ENCODE measurements around the gene CASZ1. TPM values are rescaled to one million over a fixed set of nuclear protein-coding genes. Genes with fewer than 3 reads are reported as not detected.

Gene CASZ1
- total and polyA plus RNA-seq, 2 donors from 2014 or later = 10.1 to 33.0 TPM

DNA sequence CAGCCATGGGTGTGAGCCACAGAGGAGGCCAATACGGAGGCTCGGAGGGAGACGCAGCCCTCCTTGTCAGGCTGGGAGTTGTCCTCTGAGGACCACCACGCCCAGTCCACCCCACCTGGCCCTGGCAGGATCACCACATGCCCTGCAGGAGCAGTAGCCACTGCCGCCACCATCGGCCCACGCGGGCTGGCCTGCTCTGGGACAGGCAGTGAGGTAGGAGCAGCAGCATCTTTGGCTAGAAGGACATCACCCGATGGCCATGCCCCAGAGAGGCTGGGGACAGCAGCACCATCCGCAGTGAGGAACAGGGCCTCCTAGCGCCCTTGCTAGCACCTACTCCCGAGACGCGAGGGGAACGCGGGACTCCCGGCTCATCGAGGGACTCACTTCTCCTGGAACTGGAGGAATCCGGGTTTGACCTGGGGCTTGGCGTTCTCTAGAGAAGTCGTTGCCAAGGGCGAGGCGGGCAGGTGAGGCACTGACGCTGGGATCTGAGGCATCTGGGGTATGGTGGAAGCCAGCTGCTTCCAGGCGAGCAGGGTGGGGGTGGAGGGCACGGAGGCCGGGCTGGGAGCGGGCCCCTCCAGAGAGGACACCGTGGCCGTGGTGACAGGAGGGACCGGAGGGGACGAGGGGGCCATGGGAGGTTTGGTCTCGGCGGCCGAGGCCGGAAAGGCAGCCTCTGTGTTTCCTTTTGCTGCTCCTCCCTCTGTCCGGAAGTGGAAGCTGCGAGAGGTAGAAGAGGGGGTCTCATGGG is 148.9 kb downstream of the CASZ1 start:
- TF ChIP-seq, protein P1, sequence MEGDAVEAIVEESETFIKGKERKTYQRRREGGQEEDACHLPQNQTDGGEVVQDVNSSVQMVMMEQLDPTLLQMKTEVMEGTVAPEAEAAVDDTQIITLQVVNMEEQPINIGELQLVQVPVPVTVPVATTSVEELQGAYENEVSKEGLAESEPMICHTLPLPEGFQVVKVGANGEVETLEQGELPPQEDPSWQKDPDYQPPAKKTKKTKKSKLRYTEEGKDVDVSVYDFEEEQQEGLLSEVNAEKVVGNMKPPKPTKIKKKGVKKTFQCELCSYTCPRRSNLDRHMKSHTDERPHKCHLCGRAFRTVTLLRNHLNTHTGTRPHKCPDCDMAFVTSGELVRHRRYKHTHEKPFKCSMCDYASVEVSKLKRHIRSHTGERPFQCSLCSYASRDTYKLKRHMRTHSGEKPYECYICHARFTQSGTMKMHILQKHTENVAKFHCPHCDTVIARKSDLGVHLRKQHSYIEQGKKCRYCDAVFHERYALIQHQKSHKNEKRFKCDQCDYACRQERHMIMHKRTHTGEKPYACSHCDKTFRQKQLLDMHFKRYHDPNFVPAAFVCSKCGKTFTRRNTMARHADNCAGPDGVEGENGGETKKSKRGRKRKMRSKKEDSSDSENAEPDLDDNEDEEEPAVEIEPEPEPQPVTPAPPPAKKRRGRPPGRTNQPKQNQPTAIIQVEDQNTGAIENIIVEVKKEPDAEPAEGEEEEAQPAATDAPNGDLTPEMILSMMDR (IDR thresholded peaks at IDR 0.05; ENCODE audit: borderline replicate concordance, extremely low read depth, insufficient read depth) = no peak
- Histone ChIP-seq H3K4me3 (ENCODE audit: low read length in 3 of 3) (no peak overlapping the region), H3K9me3 (ENCODE audit: control insufficient read depth in 2 of 3, insufficient read depth in 1 of 3, low read length in 3 of 3) (no peaks in the 10 kb centered on the region), H3K27me3 (ENCODE audit: control insufficient read depth, insufficient read depth, low read length) (no peaks in the 10 kb centered on the region), H3K9ac (ENCODE audit: low read length in 3 of 3) (no peak overlapping the region), H3K4me1 (ENCODE audit: control insufficient read depth in 2 of 3, insufficient read depth in 2 of 3, low read depth in 1 of 3, low read length in 3 of 3) (no peaks in the 10 kb centered on the region), H3K36me3 (ENCODE audit: control insufficient read depth in 2 of 3, insufficient read depth in 3 of 3, low read length in 3 of 3) (peaks cover 0 to 17% (median 2%) of the 10 kb centered on the region in 3 donors), H3K27ac (ENCODE audit: low read depth in 2 of 2, low read length in 2 of 2) (no peak overlapping the region)
- FAIRE-seq = no peak
- DNase-seq = no peak
- intact Hi-C loops (cut with DNase I) = no loop called here

DNA sequence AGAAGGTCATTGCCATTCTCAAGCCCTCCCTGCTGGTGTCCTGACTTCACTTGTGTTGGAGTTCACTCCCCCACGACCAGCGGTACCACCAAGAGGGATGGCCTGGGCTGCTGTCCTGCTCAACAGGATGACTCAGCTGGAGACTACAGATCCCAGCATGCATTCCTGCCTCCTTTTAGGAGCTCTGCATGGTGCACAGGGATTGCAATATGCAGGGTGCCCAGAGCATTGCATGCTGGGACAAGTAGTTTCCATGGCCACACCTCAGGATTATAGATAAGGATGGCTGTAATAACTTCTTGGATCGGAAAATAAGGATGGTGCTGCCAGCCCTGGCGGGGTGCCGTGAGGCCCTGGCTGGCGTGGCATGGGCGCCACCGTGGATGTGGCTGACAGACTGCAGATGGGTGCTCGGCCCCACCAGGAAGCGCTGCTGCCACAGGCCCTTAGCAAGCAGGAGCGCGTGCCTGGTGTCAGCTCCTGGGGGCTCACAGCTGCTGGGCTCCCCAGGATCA is 150.0 kb downstream of the CASZ1 start:
- DNase-seq (no peak), FAIRE-seq (no peak)
- H3K9me3 ChIP-seq (ENCODE audit: control insufficient read depth in 2 of 3, insufficient read depth in 1 of 3, low read length in 3 of 3) = no peaks in the 10 kb centered on the region
- no peak overlapping the region for H3K9ac ChIP-seq (ENCODE audit: low read length in 3 of 3)
- no peaks in the 10 kb centered on the region for H3K27me3 ChIP-seq (ENCODE audit: control insufficient read depth, insufficient read depth, low read length)
- no peaks in the 10 kb centered on the region for H3K4me1 ChIP-seq (ENCODE audit: control insufficient read depth in 2 of 3, insufficient read depth in 2 of 3, low read depth in 1 of 3, low read length in 3 of 3)
- no peak overlapping the region for H3K27ac ChIP-seq (ENCODE audit: low read depth in 2 of 2, low read length in 2 of 2)
- H3K36me3 ChIP-seq (ENCODE audit: control insufficient read depth in 2 of 3, insufficient read depth in 3 of 3, low read length in 3 of 3) = peaks cover 0 to 17% (median 2%) of the 10 kb centered on the region in 3 donors
- TF ChIP-seq, protein P1 (IDR thresholded peaks at IDR 0.05; ENCODE audit: borderline replicate concordance, extremely low read depth, insufficient read depth) = no peak
- intact Hi-C loops (cut with DNase I) = no loop called here
- no peak overlapping the region for H3K4me3 ChIP-seq (ENCODE audit: low read length in 3 of 3)

DNA sequence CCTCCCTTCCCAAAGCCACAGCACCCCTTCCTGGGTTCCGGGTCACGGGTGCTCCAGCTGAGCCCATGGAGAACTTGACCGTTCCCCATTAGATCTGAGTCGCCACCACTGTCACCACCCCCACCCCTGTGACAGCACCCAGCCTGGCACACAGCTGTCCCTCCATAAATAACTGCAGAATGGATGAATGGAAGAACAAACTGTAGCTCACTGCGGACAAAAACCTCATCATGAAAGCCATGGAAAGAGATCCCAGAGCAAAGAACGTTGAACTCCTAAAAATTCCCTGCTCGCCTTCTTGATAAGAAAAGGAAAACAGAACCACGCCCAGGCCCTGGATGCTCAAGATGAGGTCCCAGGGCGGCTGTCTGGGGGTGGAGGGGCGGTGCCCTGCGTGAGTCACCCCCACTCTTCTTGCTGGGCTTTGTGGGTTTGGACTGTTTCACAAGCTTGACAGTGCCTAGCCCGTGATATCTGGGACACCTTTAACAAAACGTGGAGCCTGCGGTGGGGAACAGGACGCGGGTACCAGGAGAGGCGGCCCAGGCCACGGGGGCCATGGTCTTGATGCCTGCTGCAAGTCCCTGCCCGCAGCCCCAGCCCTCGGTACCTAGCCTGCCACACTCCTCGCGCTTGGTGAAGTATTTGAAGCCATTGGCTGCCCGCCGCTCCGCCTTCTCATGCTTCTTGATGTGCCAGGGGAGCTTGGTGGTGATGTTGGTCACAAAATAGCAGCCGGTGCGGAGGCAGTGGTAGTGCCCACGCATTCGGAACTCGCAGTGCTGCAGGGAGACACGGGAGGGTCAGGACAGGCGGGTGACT is 151.9 kb downstream of the CASZ1 start:
- no peak overlapping the region for H3K9ac ChIP-seq (ENCODE audit: low read length in 3 of 3)
- no peaks in the 10 kb centered on the region for H3K9me3 ChIP-seq (ENCODE audit: control insufficient read depth in 2 of 3, insufficient read depth in 1 of 3, low read length in 3 of 3)
- H3K27me3 ChIP-seq (ENCODE audit: control insufficient read depth, insufficient read depth, low read length) = no peaks in the 10 kb centered on the region
- intact Hi-C loops (cut with DNase I) = no loop called here
- H3K4me3 ChIP-seq (ENCODE audit: low read length in 3 of 3) = no peak overlapping the region
- no peak overlapping the region for H3K27ac ChIP-seq (ENCODE audit: low read depth in 2 of 2, low read length in 2 of 2)
- H3K4me1 ChIP-seq (ENCODE audit: control insufficient read depth in 2 of 3, insufficient read depth in 2 of 3, low read depth in 1 of 3, low read length in 3 of 3) = peaks cover 0 to 6% (median 0%) of the 10 kb centered on the region in 3 donors
- H3K36me3 ChIP-seq (ENCODE audit: control insufficient read depth in 2 of 3, insufficient read depth in 3 of 3, low read length in 3 of 3) = peaks cover 0 to 17% (median 2%) of the 10 kb centered on the region in 3 donors
- DNase-seq = no peak
- no peak for FAIRE-seq
- TF ChIP-seq, protein P1 (IDR thresholded peaks at IDR 0.05; ENCODE audit: borderline replicate concordance, extremely low read depth, insufficient read depth) = no peak
